DND-41 (cell line): ENCODE results near the gene PIK3AP1.

Experiments
- EZH2 ChIP-seq: IDR thresholded peaks from 3 replicates; pipeline ENCODE4 v1.6.1; 2012; ENCODE audit warnings: borderline replicate concordance, low read depth, mild to moderate bottlenecking, moderate library complexity, low read length, inconsistent platforms; ENCODE audit not compliant: severe bottlenecking
- TF ChIP-seq, protein P1 (sequence below): IDR thresholded peaks from 2 replicates; pipeline ENCODE4 v1.5.1; 2012; ENCODE audit warnings: borderline replicate concordance, low read length, moderate library complexity, mild to moderate bottlenecking; ENCODE audit not compliant: poor library complexity, severe bottlenecking; ENCODE audit errors: extremely low read depth

DNA sequence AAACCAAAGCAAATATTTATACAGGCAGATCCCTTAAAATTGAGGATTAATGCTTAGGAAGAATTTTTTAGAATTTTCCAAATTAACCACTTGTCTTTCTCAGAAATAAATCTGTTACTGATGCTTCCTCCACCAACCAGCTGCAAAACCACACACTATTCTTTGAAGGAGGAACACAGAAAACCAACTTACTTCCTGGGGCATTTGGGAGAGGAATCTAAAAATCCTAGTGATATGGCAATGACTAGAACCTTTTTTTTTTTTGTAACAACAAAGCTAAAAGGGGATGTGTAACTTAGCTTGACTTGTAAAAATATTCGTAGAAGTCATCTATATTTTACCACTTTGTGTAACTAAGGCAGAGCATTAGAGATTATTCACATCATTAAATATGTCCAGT is 128.4 kb downstream of the PIK3AP1 start:
- TF ChIP-seq, protein P1, sequence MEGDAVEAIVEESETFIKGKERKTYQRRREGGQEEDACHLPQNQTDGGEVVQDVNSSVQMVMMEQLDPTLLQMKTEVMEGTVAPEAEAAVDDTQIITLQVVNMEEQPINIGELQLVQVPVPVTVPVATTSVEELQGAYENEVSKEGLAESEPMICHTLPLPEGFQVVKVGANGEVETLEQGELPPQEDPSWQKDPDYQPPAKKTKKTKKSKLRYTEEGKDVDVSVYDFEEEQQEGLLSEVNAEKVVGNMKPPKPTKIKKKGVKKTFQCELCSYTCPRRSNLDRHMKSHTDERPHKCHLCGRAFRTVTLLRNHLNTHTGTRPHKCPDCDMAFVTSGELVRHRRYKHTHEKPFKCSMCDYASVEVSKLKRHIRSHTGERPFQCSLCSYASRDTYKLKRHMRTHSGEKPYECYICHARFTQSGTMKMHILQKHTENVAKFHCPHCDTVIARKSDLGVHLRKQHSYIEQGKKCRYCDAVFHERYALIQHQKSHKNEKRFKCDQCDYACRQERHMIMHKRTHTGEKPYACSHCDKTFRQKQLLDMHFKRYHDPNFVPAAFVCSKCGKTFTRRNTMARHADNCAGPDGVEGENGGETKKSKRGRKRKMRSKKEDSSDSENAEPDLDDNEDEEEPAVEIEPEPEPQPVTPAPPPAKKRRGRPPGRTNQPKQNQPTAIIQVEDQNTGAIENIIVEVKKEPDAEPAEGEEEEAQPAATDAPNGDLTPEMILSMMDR, result no peak
- no peak for TF ChIP-seq EZH2
